Ishikawa (cell line): ENCODE measurements around the gene RBFOX1.

ENCODE experiments used
- CEBPB ChIP-seq: IDR thresholded peaks from 2 replicates; pipeline ENCODE4 v1.6.1; 2012
- CREB1 ChIP-seq: IDR thresholded peaks from 2 replicates; pipeline ENCODE4 v1.6.1; 2012; ENCODE audit warnings: low read depth
- EGR1 ChIP-seq: IDR thresholded peaks from 2 replicates; pipeline ENCODE4 v1.6.1; 2012
- EP300 ChIP-seq: IDR thresholded peaks from 2 replicates; pipeline ENCODE4 v1.6.1; 2012; ENCODE audit warnings: borderline replicate concordance
- MAX ChIP-seq: IDR thresholded peaks from 2 replicates; pipeline ENCODE4 v1.6.1; 2012
- NFIC ChIP-seq: IDR thresholded peaks from 2 replicates; pipeline ENCODE4 v1.6.1; 2012
- RAD21 ChIP-seq: IDR thresholded peaks from 2 replicates; pipeline ENCODE4 v1.6.1; 2012; ENCODE audit warnings: low read depth
- REST ChIP-seq: IDR thresholded peaks from 2 replicates; pipeline ENCODE4 v1.6.1; 2012; ENCODE audit warnings: low read depth, mild to moderate bottlenecking
- TAF1 ChIP-seq: IDR thresholded peaks from 2 replicates; pipeline ENCODE4 v1.6.1; 2012; ENCODE audit warnings: low read depth, mild to moderate bottlenecking
- TCF12 ChIP-seq: IDR thresholded peaks from 2 replicates; pipeline ENCODE4 v1.6.1; 2012; ENCODE audit warnings: low read depth
- TEAD4 ChIP-seq: IDR thresholded peaks from 2 replicates; pipeline ENCODE4 v1.6.1; 2012
- USF1 ChIP-seq: IDR thresholded peaks from 2 replicates; pipeline ENCODE4 v1.6.1; 2012
- YY1 ChIP-seq: IDR thresholded peaks from 2 replicates; pipeline ENCODE4 v1.6.1; 2012; ENCODE audit warnings: low read depth
- ZBTB7A ChIP-seq: IDR thresholded peaks from 2 replicates; pipeline ENCODE4 v1.6.1; 2012; ENCODE audit warnings: low read depth

- TF ChIP-seq TAF1: no peak
- TF ChIP-seq MAX: no peak
- TF ChIP-seq NFIC: no peak
- TF ChIP-seq YY1: no peak
- TF ChIP-seq EP300: no peak
- no peak for TF ChIP-seq ZBTB7A
- no peak for TF ChIP-seq REST
- no peak for TF ChIP-seq RAD21
- no peak for TF ChIP-seq USF1
- no peak for TF ChIP-seq EGR1
- TF ChIP-seq CEBPB: no peak
- TF ChIP-seq CREB1: no peak
- TF ChIP-seq TCF12: no peak
- no peak for TF ChIP-seq TEAD4
These were observed 280.0 kb downstream of the RBFOX1 start for GRCh38 chr16:7612671-7613070.
